Stimulated activated CD8-positive, alpha-beta memory T cell treated with anti-CD3 and anti-CD28 coated beads, Interleukin-12 subunit alpha, Interleukin-12 subunit beta, amount 100 ng/mL, for 24 hours (primary cell): Measurements from ENCODE around the gene FBF1.
"Not testable (repeated sequence)": the region's sequence is repeated elsewhere in the genome, so short reads cannot be mapped to it uniquely, and the experiment has no call there.

Experiments used
- DNase-seq: peaks from one replicate; pipeline ENCODE4 v3.0.0-alpha.2; 2020; ENCODE audit errors: extremely low read depth

FBF1 gene

GRCh38 chr17:75876190-75876937 is 64.5 kb downstream of the FBF1 start:
- DNase-seq = no peak

- DNase-seq = no peak
Measured at GRCh38 chr17:75875940-75876189, 65.0 kb downstream of the FBF1 start.

GRCh38 chr17:75875182-75875939 is 65.5 kb downstream of the FBF1 start:
- no peak for DNase-seq

- DNase-seq = no peak
Measured at GRCh38 chr17:75874323-75875181, 66.3 kb downstream of the FBF1 start.

DNA sequence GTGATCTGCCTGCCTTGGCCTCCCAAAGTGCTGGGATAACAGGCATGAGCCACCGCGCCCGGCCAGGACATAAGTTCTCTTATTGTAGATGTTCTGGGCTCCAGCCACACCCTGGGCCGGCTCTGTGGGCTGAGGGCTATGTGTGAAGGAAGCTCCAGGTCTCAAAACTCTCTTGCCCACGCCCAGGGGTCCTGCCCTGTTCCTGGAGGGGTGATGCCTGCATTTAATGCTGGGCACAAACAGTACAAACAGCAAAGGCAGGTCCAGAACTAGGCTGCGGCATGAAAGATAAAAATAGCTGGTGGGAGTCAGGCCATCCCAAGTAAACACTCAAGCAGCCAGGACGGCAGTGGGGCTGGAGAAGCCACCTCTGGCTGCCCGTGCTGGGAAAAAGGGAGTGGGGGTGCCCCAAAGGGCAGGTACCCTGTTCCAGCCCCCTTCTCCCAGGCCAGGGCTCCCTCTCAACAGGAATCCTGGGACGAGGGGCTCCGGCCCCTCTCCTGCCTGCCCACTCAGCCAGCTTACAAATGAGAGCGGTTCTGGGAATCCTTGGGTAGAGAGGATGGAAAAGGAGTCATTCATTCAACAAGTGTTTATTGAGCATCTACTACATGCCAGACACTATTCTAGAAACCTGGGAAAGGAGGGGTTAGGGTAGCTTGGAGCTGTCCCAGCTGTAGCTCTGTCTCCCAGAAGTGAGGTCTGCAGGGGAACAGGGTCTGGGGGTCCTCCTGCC is 67.1 kb downstream of the FBF1 start:
- no peak for DNase-seq

DNA sequence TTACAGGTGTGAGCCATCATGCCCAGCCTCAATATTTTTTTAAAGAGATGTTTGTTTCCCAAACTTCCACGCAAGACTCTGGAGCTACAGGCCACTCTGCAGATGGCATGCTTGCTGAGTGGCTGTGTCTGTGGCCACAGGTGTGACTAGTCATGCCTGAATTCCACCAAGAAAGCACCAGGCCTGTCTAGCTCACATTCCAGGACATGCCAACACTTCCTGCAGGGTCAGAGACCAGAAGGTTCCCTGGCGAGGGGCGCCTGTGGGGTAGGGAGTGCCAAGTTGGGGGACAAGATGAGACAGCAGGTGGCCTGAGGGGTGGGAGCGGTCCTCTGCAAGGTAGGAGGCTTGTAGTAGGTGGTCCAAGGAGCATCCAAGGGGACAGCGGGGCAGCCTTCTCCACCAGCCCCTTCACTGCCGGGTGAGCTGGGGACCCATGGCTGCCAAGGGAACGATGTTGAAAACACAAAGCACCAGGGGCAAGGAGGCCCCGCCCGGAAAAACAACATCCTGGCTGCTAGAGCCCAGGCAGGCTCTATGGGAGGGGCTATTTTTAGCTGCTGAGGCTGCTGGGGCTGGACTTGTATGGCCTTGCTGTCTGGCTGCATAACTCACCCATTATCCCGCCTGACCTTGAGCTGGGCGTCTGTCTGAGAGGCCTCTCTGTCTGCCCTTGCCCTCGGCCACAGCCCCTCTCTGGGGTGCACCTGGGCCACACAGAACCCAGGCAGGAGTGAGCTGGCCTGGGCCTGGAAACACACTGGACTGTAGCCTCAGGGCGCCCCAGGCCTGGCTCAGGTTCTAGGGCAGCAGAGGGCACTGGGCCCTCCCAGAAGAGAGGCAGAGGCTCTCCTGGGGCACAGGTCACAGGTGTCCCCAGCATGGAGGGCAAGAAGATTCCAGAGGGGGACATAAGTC is 68.1 kb downstream of the FBF1 start:
- no peak for DNase-seq

DNA sequence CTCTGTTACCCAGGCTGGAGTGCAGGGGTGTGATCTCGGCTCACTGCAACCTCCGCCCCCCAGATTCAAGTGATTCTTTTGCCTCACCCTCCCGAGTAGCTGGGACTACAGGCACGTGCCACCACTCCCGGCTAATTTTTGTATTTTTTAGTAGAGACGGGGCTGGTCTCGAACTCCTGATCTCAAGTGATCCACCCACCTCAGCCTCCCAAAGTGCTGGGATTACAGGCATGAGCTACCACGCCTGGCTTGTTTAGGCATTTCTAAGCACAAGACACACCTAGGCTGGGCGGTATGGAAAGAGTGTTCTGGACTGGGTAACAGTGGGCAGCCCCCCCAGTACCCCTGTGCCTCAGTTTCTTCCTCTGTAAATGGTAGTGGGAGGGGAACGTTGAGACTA is 70.6 kb downstream of the FBF1 start:
- not testable (repeated sequence) for DNase-seq

DNA sequence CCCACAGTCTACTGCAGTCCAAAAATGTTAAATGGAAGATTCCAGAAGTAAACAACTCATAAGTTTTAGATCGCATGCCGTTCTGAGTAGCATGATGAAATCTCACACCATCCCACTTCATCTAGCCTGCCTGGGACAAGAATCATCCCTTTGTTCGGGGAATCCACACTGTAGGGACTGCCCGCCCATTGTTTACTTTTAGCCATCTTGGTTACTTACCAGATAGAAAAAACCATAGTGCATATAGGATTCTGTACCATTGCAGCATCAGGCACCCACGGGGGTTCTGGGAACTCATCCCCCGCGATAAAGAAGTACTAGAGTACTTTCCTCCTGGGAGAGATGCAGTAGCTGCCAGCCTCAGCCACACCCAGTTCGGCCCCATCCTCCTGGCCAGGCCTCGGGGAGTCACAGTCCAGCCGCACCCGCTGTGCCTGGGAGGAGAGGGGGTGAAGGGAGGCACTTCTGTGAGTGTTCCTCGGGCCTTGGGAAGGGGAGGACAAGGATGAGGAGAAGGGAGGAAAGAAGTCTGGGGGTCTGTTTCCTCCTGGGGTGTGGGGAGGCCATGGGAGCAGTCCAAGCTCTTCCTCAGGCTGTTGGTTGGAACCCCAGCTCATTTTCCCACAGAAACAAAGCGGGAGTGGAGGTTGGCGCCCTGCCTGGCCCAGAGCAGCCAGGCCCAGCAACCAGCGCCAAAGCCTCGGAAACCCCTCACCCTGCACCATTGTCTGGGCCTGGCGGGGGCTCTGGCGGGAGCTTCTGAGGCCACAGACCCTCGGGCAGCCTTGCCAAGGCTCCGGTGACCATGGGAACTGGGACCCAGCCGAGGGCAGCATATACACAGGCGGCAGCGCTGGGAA is 71.3 kb downstream of the FBF1 start:
- no peak for DNase-seq

GRCh38 chr17:75868730-75869281 is 72.0 kb downstream of the FBF1 start:
- not testable (repeated sequence) for DNase-seq

DNA sequence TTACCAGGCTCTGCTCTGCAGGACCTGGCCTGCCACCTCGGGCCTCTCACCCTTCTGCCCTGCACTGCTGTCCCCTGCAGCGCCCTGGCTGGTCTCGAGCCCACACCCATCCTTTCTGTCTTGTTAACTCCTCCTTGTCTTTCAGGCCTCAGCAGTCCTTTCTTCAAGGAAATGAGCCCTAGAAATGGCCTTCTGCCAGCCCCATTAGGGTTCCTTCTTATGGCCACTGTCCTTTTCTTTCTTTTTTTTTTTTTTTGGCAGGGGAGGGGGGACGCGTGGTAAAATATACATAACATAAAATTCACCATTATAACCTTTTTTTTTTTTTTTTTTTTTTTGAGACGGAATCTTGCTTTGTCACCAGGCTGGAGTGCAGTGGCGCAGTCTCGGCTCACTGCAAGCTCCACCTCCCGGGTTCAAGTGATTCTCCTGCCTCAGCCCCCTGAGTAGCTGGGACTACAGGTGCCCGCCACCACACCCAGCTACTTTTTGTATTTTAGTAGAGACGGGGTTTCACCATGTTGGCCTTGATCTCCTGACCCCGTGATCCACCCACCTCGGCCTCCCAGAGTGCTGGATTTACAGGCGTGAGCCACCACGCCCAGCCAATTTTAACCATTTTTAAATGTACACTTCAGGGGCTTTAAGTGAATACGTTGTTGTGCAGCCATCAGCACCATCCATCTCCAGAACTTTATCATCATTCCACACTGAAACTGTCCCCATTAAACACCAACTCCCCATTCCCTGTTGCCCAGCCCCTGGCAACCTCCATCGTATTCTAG is 75.2 kb downstream of the FBF1 start:
- DNase-seq = not testable (repeated sequence)

DNA sequence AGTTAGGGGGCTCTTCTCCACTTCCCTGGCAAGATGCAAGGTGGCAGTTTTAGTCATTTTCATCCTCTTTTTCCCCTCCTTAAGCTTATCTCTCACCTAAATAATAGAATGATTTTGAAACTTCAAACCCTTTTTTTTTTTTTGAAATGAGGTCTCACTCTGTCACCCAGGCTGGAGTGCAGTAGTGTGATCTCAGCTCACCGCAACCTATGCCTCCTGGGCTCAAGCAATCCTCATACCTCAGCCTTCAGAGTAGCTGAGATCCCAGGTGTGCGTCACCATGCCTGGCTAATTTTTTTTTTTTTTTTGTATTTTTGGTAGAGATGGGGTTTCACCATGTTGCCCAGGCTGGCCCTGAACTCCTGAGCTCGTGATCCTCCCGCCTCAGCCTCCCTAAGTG is 76.0 kb downstream of the FBF1 start:
- DNase-seq = not testable (repeated sequence)

GRCh38 chr17:75864448-75864871 is 76.4 kb downstream of the FBF1 start:
- DNase-seq = no peak

DNA sequence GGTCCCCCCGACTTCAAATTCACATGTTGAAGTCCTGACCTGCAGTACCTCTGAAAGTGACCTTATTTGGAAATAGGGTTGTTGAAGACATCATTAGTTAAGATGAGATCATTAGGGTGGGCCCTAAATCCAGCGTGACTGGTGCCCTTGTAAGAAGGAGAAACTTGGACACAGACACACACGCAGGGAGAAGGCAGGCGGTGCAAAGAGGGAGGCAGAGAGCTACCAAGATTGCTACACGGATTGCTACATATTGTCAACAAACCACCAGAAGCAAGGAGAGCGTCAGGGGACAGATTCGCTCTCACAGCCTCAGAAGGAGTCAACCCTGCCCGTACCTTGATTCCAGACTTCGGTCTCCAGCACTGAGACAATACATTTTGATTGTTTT is 78.9 kb downstream of the FBF1 start:
- DNase-seq = no peak
